Effector CD4-positive, alpha-beta T cell (primary cell): ENCODE measurements around the gene BTG3.

ENCODE experiments used
- DNase-seq: peaks from one replicate; pipeline ENCODE4 v3.0.0-alpha.2; 2020
- total RNA-seq: gene quantifications from one replicate; lab custom pipeline; 2026; lab: John Stamatoyannopoulos, UW

BTG3 gene, protein sequence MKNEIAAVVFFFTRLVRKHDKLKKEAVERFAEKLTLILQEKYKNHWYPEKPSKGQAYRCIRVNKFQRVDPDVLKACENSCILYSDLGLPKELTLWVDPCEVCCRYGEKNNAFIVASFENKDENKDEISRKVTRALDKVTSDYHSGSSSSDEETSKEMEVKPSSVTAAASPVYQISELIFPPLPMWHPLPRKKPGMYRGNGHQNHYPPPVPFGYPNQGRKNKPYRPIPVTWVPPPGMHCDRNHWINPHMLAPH
- 58.0 reads per million, percentile 71 among the genes with 10 or more reads in this experiment for total RNA-seq

DNA sequence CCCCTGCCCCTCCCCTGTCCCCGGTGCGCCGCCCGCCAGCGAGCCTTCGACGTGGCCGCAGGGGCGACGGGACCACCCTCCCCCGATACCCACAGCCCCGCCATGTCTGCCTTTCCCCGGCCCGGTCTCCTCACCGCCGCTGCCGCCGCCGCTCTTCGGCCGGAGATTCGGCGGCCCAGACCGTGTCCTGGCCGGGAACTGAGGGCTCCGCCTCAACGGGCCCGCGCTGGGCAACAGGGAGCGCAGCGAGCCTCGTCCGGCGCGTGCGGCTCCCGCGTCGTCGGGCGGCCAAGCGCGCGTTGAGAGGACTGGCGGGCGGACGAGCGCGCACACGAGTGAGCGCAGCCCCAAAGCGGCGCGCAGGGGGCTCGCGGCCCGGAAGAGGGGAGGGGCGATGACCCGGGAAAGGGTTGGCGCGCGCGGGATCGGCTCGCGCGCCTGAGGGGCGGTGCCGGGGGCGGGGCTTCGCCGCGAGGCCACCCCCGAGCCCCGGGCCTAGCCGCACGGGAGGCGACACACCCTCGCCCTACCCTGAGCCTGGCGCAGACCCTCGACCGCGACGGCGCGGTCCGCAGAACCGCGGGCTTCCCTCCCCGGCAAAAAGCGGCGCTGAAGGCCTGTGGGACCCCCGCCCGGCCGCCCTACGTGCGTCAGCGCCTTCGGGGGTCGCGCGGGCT, at the start of gene BTG3:
TSS of gene BTG3 (minus strand) at position 337 of the 677 bp plus-strand sequence. CDS start 3,757 bp downstream, outside the sequence.
- peak; percentile 71 for DNase-seq

DNA sequence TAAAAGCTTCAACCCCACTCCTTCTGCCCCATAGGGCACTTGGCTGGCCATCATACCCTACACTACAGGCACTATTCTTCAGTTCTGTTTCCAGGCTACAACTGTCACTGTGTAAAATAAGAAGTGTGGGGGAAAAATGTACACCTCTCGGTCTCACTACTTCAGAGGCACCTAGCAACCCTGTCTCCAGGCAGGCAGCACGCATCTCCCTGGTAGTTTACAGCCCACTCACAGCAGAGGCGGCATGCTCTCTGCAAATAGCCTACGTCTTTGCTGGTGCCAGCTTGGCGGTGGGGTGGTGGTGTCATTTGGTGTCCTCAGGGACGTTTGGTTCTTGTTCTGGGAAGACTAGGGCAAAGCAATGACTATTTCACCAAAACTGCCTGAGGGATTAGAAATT, 48.2 kb upstream of the BTG3 start:
- DNase-seq, result no peak

DNA sequence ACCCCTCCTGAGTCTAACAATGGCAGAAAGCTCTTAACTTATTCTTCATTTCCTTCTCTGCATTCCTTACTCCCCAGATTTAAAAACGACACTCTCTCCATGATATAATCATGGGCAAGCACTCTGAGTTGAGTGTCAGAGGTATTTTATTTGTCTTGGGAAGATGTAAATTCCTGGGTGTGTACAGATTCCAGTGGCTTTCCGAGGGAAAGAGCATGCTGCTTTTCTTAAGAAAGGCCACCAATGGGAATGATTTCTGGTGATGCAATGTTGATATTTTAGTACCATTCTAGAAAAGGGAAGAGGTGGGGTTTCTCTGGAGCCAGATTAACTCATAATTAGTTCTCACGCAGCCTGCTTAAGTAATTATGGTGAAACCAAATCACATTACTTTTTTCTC, 47.8 kb upstream of the BTG3 start:
- no peak for DNase-seq

DNA sequence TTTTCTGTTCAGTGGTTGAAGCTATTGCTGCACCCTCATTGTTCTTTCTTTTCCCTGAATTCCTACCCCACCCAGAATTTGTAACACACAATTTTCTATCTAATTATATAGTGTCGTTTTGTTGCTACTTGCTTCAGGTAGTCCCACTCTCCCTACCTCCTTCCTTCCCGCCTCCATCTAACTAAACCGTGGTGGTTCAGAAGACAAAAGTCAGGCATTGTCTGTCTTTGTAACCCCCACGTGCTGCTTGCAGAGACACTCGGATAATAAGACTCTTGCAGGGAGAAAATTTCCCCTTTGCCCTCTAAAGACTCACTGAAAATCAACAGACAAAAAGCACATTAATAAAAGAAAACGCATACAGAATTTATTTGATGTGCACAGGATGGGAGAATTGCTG, 46.2 kb upstream of the BTG3 start:
- no peak for DNase-seq

DNA sequence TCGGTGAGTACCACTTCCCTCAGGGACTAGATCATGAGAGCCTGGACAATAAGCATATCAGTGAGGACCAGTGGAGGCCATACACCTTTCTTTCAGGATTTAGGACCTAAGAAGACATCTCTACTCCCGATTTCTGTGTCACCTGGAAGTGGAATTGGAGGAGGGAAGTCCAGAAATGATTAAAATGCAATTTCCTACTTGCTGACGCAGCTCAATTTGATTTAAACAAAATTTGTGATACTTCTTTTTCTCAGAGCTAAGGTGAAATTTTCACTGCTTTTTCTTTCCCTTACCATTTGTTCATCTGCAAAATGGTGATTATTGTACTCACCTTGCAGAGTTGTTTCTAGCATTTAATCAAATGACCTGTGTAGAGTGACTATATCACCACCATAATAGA, 38.8 kb upstream of the BTG3 start:
- DNase-seq, result no peak

DNA sequence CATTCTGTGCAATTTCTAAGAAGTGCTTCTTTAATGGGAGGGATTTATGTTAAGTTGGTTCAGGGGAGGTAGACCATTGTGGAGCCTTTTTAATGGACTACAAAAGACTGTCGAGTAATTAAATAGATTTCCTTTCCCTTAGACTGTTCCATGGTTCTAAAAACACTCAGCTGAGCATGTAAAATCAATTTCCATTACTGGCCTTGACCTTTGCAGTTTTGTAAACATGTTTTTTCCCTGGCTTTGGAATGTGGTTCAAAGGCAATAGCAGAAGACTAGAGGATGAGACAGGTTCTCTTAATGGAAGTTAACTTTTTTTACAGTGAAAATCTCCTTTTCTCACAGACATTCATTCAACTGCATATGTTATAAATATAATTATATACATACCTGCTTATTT, 37.6 kb upstream of the BTG3 start:
- DNase-seq, result no peak

DNA sequence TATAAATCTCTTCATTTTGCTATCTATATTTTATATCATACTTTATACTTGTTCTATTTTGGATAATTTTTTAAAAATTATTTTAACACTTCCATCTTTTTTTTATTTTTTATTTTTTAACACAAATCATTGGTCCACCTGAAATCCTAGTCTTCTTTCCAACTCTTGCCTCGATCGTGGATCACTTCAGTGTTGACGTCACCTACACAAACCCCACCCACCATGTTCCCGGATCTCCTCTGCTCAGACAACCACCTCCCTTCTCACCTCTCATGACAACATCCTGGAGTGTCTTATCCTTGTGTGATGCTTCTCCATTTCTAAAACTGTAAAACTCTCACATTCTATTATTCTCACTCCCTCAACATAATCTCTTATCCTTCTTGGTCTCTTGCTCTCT, 34.1 kb upstream of the BTG3 start:
- no peak for DNase-seq

DNA sequence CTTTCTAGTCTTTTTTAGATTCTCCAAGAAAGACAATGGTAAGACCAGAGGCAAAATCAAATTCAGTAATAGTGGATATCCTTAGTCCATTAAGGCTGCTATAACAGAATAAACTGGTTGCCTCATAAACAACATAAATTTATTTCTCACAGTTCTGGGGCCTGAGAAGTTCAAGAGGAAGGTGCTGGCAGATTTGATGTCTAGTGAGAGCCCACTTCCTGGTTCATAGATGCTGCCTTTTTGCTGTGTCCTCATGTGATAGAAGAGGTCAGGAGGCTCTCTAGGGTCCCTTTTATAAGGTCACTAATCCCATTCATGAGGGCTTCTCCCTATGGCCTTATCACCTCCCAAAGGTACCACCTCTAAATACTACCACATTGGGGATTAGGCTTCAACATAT, 31.5 kb upstream of the BTG3 start:
- no peak for DNase-seq

DNA sequence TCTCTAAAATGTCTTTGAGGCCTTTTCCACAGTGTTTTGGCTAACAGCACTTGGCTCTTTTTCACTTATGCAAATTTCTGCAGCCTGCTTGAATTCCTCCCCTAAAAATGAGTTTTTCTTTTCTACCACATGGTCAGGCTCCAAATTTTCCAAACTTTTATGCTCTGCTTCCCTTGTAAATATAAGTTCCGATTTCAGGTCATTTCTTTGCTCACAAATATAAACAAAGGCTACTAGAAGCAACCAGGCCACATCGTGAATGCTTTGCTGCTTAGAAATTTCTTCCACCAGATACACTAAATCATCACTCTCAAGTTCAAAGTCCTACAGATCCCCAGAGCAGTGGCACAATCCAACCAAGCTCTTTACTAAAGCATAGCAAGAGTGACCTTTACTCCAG, 28.1 kb upstream of the BTG3 start:
- no peak for DNase-seq

DNA sequence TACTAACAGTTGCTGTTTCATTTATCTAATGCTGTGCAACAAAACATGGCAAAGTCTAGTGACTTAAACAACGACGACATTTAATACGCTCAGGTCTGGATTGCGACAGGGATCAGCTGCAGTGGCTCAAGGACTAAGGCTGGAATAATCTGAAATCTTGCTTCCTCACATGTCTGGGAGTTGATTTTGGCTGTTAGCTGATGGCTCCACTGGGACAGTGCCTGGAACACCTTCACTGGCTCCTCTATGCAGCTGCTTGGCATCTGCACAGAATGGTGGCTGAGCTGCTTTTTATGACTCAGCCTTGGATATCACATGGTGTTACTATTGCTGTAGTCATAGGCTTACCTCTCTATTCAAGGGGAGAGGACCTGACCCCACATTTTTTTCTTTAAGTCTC, 24.0 kb upstream of the BTG3 start:
- DNase-seq, result no peak

DNA sequence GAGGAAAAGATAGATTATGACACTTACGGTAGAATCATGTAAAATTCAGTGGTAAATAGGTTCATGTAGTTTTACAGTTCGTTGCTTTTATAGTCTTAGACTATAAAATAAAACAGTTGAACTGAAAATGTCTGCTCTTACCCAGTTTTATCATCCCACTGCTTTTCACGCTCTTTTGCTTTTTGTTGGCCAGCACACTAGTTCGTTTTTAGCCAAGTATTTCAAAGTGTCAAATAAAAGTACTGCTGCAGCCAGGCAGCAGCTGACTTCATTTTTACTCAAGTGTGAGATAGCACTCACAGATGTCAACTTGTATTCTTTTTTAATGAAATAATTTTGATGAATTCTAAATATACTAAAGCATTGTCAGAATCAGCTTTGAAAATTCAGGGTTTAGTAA, 18.5 kb upstream of the BTG3 start:
- no peak for DNase-seq

DNA sequence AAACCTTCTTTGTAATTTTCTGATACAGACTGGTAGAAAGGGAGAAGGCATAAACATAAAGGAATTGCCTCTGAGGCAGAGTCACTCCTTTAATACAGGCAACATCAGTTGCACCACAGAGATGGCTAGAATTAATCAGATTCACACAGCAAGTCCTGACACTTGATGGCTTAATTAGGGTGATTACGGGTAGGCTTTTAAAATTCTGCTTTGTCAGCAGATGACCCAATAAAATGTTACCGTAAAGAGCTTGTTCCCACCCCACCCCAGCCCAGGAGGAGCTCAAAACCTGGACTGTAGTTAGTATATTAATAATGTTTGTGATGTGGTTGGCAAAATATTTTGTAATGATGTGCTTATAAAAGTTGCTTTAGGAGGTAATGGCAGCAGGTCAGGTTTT, 9.3 kb upstream of the BTG3 start:
- no peak for DNase-seq

DNA sequence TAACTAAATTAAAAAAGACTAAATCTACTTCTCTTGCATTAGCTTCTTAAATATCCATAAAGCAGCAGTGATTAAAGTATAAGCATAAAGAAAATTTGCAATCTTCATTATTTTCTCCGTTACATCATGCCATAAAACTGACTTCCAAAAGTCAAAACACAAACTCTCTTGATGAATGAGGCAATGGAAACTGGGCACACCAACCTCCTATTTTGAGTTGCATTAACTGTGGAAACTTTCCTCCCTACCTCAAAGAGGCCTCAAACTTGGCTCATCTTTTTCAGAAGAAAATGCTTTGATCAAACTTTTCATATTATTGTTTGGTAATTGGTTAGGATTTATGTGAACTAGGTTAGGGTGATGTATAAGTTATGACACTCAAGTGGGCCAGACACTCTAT, 4.1 kb upstream of the BTG3 start:
- DNase-seq, result no peak

DNA sequence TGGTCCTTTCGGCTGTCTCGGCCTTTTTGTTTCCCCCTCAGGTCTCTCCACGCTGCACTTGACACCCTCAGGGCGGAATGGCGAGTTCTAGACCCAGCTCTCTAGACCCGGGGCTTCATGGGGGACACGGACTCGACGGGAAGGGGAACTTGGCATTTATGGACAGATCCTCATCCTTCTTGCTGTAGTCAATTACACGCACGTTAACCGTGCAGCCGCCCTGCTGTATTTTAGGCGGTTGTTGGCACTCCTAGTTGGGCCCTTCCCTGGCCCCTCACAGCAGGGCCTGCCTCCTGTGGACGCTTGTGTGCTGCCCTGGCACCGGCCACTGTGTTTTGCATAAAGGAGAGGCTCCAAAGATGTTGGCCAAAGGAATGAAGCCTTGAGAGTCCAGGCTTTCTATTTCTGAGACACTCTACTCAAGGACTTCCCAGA, 558 bp upstream of the BTG3 start:
- DNase-seq, result no peak

DNA sequence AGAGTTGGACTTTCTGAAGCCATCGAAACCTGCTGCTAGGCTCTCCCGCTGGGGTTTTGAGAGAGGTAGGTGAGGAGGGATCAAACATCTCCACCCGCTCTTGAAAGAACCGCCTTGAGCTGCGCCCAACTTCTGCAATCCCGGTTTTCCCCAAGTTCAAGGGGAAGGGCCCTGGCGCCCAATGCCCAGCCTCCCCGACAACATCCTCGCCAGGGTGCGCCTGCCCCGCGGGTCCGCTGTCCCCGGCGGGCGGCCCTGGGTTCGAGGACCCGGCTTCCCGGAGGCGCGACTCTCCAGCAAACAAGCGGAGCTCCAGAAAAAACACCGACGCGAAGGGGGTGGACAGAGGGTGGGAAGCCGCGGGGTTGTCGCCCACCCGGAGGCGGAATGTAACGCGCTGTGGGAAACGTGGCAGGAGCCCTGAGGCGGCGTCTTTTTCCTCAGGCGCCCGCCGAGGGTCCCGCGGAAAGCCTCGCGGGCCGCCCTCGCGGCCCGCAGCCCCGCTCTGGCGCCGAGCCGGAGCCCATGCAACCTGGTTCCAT, 607 bp downstream of the BTG3 start:
- peak; percentile 3 for DNase-seq

DNA sequence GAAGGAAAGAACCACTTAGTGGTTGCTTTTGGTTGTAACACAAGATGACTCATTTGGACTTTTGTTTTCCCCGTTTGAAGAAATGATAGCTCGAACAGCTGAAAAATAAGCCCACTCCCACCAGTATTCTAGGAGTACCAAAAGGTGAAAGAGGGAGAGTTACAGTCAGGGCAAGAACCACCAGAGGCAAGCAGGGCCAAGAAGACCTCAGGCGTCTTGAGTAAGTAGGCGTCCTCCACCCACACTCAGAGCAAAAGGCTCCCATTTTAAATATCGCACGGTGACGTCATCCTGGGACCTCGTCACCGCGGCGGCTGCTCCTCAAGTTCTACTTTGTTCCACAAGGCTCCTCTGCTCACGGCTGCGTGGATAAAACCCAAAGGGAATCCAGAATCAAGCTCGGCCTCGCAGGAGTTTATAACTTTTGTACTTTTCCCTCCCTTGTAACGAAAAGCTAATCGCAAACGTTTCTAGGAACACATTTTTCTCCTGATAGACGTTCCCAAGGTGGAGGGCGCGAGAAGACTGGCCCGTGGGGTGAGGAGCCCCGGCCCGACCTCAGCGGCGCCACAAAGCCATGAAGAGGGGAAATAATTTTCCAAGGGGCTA, 1.2 kb downstream of the BTG3 start:
- DNase-seq, result peak; percentile 71

DNA sequence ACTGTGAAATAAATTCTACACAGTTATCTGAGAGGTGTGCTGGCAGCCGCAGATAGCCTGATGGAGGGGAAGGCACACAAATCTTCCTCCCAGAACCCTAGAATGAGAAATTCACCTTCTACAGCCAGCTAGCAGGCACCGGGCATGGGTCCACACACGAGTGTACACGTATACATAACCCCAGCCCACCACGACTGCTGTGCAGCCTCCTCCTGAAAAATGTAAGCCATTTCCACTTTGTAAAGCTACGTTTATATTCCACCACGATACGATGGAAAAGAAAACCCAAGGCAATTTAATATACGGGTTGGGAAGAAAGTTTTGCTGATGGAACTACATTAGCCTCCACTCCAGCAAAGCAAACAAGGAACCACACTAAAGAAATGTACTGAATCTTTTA, 1.8 kb downstream of the BTG3 start:
- no peak for DNase-seq

DNA sequence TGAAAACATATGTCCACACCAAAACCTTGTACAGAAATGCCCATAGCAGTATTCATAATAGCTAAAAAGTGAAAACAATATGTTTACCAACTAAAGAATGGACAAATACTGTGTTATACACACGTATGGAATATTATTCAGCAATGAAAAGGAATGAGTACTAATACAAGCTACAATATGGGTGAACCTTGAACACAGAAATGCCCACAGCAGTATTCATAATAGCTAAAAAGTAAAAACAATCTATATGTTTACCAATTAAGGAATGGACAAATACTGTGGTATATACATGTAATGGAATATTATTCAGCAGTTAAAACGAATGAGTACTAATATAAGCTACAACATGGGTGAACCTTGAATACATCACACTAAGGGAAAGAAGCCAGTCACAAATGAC, 3.0 kb downstream of the BTG3 start:
- DNase-seq, result no peak

DNA sequence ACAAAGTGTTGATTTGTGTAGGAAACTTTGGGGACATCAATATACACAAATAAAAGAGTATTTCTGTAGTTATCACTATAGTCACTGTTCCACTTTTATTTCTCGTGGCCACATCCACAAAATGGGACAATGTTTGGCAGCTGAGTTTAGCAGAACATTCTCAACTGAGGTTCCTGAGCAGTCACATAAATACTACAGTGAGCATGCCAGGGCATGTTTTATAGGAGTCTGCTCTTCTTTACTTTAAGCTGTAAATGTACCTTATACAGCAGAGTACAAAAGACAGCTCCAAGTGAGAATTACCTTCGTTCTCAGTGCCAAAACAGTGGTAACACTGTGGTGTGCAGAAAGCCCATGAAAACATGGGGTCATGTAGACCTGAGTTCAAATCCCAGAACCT, 5.0 kb downstream of the BTG3 start:
- DNase-seq, result no peak

DNA sequence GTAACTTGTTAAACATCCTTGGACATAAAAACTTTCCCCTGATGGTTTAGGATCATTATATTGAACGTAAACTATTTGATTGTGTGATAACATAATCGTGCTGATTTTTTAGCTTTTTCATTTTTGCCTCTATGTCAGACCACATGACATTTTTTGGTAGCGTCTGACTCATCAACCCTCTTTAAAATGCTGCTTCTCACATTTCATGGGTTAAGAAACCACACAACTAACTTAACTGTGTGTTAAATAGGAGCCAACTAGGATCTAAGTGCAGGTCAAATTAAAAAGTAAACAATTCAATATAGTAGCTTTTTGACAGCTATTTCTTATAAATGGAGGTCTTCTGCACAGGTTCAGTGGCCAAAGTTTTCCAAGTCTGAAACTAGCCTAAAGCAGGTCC, 9.8 kb downstream of the BTG3 start:
- DNase-seq, result no peak

DNA sequence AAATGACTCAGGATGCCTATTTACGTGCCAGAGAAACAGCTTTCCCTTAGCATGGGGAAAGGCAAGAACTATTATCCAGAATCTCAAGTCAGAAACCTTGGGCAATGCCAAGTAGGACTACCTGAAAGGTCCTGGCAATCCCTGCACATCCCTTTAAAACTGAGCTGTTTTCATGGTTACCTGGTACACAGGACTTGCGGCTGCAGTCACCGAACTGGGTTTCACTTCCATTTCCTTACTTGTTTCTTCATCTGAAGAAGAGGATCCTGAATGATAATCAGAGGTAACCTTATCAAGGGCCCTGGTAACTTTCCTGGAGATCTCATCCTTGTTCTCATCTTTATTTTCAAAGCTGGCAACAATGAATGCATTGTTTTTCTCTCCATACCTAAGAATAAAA, 14.3 kb downstream of the BTG3 start:
- no peak for DNase-seq

DNA sequence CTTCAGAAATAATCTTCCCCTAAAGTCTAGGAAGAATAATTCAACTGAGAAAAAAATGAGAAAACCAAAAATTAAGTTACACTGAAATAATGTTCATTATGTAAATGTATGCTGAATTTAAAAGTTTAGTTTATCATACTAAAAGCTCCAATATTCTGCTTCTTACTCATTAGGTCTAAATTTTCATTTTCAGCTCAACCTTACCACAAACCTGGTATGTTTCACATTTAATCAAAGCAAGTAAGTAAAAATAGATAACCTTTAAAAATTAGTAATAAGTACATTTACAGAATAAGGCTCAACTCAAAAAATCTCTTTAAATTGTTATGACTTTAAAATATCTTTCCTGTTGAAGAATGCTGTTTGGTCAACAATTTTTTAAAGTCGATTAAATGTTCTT, 15.0 kb downstream of the BTG3 start:
- DNase-seq, result no peak

DNA sequence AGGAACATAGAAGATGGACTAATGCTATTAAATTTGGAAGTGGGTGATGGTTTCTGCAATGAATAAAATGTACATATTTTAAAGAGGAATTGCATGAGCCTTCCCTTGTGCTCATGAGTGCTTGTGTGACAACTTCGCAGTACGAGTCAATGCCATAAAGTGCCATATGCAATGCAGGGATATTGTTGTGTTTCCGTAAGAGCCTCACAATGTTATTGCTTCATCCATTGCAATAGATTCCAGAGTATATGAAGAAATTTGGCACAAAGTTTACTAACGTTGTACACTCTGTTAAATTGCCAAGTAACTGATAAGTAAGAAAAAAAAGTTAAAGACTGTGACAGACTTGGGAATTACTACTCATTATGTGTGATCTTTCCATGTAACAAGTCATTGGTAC, 22.3 kb downstream of the BTG3 start:
- DNase-seq, result no peak

DNA sequence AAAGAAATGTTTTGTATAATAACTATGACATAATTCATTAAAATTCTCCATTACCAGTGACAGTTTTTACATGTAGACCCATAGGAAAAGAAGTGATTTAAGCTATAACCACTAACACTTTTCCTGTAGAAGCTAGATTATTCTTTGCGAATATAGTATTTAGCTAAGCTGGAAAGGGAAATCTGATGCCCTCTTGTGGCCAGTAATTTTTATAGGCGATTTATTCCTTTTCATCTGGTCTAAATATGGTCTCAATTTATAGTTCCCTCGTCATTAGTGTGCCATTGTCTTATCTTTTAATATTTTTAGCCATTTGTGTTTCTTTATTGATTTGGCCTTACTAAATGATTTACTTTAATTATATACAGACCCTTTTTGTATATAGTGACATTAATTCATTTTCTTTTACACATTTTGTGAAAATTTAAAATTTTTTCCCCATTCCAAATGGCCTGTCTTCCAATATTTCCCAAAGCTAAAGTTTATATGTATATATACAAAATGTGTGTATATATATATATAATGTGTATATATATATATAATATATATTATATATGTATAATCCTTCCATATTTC, 26.7 kb downstream of the BTG3 start:
- peak; percentile 5 for DNase-seq
